Activated naive CD8-positive, alpha-beta T cell treated with anti-CD3 and anti-CD28 coated beads, Interleukin-2, amount 50 U/mL, for 16 hours (primary cell): ENCODE results near the gene CCN6.
"Not testable (repeated sequence)": the region's sequence is repeated elsewhere in the genome, so short reads cannot be mapped to it uniquely, and the experiment has no call there.

Source experiments
- DNase-seq: peaks from one replicate; pipeline ENCODE4 v3.0.0-alpha.2; 2020; ENCODE audit warnings: low read depth, low spot score

Gene CCN6

GRCh38 chr6:112030206-112030960 is 23.5 kb upstream of the CCN6 start:
- no peak for DNase-seq

- no peak for DNase-seq
Measured at GRCh38 chr6:112030961-112031660, 22.8 kb upstream of the CCN6 start.

DNA sequence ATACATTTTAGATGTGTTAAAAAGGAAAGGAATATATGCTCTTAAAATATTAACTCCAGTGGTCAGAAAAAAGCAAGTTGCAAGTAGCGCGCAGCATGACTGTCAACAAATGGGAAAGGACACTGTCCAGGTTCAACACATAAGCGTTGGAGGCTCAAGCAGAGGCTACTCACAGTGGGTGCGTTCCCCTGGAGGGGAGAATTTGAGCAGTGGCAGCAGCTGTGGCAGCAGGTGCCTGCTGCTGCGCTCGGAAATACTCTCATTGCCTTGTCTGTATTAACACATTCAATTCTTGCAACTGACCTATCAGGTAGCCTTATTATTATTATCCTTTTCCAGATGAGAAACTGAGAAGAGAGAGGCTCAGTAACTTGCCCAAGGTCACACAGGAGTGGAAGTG is 21.9 kb upstream of the CCN6 start:
- DNase-seq: no peak

- no peak for DNase-seq
Measured at GRCh38 chr6:112032728-112033127, 21.2 kb upstream of the CCN6 start.

DNA sequence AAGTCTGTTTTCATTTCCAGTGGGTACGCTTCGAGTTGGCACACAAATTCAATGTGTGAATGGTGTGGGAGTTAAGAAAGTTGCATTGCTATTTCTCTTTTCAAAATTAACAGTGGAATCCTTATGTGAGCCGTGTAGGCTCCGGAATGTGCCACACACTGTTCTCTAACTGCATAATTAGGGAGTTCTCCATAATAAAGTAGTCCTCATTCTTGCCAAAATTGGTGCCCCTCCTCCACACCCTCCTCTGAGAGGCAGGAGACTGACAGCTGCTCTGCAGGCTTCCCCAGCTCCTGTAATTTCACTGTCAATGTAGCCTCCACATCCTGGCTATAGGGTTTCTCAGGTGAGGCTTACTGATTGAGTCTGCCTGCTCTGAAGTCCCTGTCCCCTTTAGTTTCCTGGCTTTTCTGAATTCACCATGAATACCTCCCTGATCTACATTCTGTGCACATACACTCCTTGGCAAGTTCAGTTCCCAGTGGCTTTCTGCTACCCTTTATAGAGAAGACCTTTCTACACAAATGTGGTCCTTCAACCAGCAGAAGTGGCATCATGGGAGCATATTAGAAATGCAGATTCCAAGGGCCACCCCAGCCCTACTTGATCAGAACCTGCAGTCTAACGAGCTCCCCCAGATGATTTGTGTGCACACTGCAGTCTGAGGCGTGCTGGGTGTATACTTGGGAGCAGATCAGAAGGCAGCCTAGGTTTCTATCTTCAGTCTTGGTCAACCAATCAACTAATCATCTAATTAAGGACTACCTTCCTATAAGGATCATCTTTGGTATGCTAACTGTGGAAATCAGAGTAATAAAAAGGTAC is 19.9 kb upstream of the CCN6 start:
- DNase-seq: no peak

DNA sequence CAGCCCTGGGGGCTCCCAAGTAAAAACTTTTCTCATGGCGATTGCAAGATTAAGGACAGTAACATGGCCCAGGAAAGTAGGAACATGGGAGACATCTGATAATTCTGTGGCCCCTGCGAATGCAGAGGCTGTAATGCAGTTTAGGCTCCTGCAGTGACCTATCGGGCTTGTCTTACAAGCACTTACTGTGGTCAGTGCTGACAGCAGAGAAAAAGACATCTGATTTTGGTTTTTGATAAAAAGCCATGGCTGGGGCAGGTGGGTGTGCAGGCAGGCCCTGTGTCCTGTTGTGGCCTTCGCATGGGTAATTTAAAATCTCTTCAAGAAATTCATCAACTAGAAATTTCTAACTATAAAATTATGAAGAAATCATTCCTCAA is 19.3 kb upstream of the CCN6 start:
- no peak for DNase-seq

- no peak for DNase-seq
Measured at GRCh38 chr6:112036088-112036637, 17.7 kb upstream of the CCN6 start.

DNA sequence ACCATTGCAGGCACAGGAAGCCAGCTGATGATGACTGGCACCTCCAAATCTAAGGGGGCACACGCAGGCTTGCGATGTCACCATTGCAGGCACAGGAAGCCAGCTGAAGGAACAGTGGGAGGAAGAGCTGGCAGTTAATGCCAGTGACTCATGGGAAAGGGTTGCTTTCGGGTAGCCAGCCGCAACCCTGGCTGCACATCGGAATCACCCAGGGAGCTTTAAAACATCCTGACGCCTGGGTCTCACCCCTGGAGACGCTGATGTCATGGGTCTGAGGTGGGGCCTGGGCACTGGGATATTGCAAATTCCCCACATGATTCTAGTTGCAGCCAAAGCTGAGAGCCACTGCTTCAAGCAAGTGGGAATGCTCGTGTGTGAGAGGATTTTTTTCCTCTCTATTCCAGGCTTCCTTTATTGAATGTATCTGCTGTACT is 16.1 kb upstream of the CCN6 start:
- no peak for DNase-seq

- DNase-seq: no peak
Measured at GRCh38 chr6:112038268-112038667, 15.6 kb upstream of the CCN6 start.

DNA sequence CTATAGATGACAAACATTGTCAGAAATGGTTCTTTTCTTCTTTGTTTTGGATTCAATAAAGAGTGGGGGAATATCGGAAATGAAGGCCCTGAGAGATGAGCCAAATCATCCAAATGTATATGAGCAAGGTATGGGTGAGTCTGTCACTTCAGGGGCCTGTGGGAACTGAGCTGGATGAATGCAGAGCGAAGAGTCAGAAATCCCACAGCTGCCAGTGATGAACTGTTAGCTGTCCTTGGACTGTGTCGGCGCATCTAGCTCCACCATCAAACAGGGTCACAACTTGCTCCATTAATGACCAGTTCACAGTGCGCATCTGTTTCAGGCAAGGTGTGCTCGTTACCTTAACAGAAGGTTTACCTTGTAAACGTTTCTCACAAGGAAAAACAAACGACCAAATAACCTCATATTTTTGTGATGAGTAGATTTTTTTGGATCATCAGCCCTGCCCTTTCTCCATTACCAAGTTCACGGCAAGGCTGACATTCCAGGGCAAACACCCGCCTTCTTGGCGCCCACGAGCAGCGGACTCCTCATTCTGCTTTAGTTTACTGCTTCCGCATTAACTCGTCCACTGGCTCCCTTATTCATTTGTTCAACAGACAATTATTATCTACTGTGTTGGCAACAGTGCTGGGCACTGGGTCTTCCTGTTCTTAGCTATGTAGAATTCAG is 15.0 kb upstream of the CCN6 start:
- DNase-seq: no peak

- DNase-seq: no peak
Measured at GRCh38 chr6:112039431-112039770, 14.5 kb upstream of the CCN6 start.

DNA sequence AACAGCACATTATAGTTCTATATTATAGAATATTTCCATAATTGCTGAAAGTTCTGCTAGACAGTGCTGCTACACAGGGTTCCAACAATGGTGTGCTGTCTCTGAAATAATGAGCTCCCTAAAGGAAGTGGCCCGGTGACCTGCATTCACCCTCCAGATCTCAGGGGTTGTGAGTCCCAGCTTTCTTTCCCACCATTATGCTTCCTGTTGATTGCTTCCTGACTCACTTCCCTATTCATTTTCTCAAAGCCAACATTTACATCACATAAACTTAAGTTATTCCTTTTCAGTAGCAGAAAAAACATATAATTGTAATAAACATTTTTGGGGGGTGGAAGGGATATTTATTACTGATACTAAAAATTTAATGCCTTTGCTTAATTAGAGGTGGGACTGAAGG is 12.9 kb upstream of the CCN6 start:
- DNase-seq: no peak

GRCh38 chr6:112041535-112041934 is 12.4 kb upstream of the CCN6 start:
- no peak for DNase-seq

DNA sequence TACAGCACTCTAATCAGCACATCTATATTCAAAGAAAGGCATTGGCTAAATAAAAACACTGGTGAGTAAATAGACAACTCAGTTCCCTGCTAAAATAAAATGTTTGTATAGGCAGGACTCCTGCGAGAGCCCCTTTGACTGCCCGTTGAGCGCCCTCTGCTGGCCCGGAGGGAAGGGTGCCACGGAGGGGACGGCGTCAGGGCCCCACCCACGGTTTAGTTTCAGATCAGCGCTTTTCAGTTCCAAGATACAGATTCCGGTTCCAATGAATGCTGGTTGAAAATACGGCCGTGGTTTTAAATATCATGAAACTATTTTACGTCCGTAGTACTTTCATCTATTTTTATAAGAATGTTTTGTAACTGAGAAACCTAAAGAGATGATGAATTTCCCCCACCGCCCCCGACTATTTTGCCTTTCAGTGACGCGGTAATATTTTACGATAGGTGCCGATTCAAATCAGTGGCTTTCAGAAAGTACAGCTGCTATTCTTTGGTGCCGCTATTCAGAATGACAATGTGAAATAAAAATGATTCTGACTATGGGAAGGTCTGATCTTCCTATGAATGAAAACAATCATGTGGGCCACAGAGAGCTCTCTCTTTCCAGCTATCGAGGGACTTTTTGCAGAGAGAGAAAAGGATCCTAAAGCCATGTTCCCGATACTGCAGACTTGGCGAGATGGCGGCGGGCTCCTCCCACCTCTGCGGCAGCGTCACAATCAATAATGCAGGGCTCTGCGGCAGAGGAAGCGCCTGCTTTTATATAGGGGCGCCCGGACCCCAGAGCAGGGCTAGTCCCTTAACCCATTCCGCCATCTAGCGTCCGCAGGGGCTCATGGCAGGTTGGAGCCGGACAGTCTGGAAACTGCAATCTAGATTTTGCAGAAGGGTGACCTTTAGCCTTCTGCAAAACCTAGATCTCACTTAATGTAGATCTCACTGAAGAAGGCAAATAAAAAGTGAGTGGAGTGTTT is 10.6 kb upstream of the CCN6 start:
- DNase-seq: peak; percentile 77

DNA sequence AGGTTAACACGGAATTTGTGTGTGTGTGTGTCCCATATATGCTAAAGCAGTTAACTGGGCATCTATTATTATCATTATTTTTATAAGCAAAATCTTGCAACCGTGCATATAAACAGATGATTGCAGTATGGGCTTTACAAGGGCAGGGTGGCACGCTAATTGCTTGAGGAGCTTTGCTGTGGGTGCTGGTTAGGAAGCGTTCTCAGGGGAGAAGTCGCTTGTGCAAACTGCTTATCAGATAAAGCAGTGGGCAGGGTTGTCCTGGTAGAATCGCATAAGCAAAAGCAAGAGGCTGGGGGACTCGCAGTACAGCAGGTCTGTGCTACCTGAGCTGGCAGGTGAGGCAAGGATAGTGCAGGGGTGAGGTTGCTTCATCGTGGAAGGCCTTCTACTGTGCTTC is 9.7 kb upstream of the CCN6 start:
- DNase-seq: no peak

DNA sequence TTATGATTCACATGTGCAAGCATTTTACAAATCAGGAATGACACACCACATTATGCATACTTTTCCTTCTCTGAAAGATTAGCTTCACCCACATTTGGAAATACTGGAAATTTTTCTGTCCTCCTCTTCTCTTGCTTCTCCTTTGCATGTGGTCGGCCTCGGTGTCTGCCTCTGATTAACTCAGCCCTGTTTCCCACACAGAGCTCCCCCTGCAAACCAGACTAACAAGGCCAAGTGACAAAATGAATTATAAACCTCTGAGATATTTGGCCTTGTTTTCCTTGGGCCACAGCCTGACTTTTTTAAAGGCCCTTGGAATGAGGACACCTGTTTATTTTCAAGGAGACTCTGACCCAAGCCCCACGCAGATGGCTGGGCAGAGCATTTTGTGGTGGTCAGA is 9.0 kb upstream of the CCN6 start:
- no peak for DNase-seq

GRCh38 chr6:112047523-112047922 is 6.4 kb upstream of the CCN6 start:
- DNase-seq: not testable (repeated sequence)

GRCh38 chr6:112049026-112049799 is 4.7 kb upstream of the CCN6 start:
- DNase-seq: no peak

GRCh38 chr6:112049996-112050395 is 3.9 kb upstream of the CCN6 start:
- no peak for DNase-seq

DNA sequence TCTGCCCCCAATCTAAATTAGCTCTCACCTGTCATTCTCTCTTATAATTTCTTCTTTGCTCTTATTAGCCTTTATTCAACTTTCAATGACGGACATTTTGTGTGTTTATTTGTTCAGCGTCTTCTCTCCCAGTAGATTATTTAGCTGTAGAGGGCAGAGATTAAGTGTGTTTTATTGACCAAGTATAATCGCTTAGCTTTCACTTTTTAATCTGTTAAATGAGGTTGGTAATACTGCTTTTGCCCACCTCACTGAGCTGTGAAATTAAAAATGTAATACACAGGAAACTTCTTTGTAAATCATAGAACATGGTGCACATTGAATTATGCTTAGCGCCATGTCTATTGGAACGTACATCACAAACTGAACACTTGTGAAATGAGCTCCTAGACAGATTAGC is 3.5 kb upstream of the CCN6 start:
- no peak for DNase-seq
